Esophagus squamous epithelium (tissue), 4 donors: ENCODE measurements around the gene NGFR.

Experiments used
- POLR2A ChIP-seq, 4 donors: fragments of 450-650 bp; IDR thresholded peaks; one replicate each; pipeline ENCODE4 v1.6.1; 2017; ENCODE audit warnings: antibody characterized with exemption in 4 of 4, mild to moderate bottlenecking in 4 of 4, moderate library complexity in 3 of 4
- TF ChIP-seq, protein P1 (sequence below), 6 experiments: fragments of 450-650 bp in 4 of 6; fragments of 200-600 bp in 2 of 6; sonication (generic) in 2 of 6; IDR thresholded peaks; one replicate each; pipeline ENCODE4 v1.5.1; 2016 to 2019; ENCODE audit warnings: antibody characterized with exemption in 6 of 6, mild to moderate bottlenecking in 4 of 6, moderate library complexity in 4 of 6

DNA sequence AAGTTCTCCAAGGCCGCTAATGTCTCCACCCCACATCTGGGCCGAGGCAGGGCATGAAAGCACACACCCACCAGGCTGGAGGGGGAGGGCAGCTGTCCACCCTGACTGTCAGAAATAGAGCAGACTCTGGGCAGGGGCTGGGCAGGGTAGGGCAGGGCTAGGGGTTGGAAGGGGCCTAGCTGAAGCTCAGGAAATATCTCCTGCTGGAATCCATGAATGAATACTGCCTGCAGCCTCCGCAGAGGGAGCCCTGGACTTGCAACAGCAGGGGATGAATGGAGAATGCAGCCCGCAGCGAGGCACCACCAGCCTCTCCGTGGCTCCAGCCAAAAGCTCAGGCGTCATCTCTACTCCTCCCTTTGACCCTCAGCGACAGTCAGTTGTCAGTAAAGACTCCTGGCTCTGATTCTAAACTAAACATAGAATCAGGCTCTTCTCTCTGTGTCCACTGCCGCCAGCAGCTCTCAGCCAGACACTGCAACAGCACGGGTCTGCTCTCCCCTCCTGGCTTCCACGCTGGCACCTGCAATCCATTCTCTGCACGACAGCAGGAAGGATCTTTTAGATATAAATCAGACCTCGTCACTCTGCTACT is 23.9 kb upstream of the NGFR start:
- TF ChIP-seq, protein P1, sequence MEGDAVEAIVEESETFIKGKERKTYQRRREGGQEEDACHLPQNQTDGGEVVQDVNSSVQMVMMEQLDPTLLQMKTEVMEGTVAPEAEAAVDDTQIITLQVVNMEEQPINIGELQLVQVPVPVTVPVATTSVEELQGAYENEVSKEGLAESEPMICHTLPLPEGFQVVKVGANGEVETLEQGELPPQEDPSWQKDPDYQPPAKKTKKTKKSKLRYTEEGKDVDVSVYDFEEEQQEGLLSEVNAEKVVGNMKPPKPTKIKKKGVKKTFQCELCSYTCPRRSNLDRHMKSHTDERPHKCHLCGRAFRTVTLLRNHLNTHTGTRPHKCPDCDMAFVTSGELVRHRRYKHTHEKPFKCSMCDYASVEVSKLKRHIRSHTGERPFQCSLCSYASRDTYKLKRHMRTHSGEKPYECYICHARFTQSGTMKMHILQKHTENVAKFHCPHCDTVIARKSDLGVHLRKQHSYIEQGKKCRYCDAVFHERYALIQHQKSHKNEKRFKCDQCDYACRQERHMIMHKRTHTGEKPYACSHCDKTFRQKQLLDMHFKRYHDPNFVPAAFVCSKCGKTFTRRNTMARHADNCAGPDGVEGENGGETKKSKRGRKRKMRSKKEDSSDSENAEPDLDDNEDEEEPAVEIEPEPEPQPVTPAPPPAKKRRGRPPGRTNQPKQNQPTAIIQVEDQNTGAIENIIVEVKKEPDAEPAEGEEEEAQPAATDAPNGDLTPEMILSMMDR (IDR thresholded peaks at IDR 0.05), result no peak
- TF ChIP-seq POLR2A (IDR thresholded peaks at IDR 0.05), result no peak
